Measurements from ENCODE around the gene SLC38A10. TPM values are rescaled to one million over a fixed set of nuclear protein-coding genes. Genes with fewer than 3 reads are reported as not detected.

Gene SLC38A10
- polyA plus RNA-seq, 1 of the 3 experiments (the other 2 are of a cell fraction) = 82.2 TPM

- H3K27ac ChIP-seq (ENCODE audit: low read depth in 2 of 2, low read length in 1 of 2) = no peak overlapping the region
- H3K36me3 ChIP-seq (replicated peaks in 1 of 2; ENCODE audit: control insufficient read depth in 1 of 2, insufficient read depth in 2 of 2, low read length in 1 of 2) = peaks cover 0 to 2% of the 10 kb centered on the region in 2 experiments
- WGBS (ENCODE audit: low lambda C conversion rate) = 92% methylated on average over 15 of the region's 18 CpGs
- POLR2A ChIA-PET = no interaction called here
- TF ChIP-seq IRF3 (IDR thresholded peaks at IDR 0.05; ENCODE audit: low read depth, low read length) (no peak), RXRA (IDR thresholded peaks at IDR 0.05; ENCODE audit: borderline replicate concordance, low read depth) (no peak), CTCF (IDR thresholded peaks at IDR 0.05) (no peak), ZBTB33 (IDR thresholded peaks at IDR 0.05; ENCODE audit: borderline replicate concordance, low read depth) (no peak), TAF1 (IDR thresholded peaks at IDR 0.05; ENCODE audit: borderline replicate concordance, low read depth, low read length) (no peak), NRF1 (IDR thresholded peaks at IDR 0.05; ENCODE audit: low read depth, low read length) (no peak), EZH2phosphoT487 (IDR thresholded peaks at IDR 0.05; ENCODE audit: borderline replicate concordance, low read depth) (no peak), REST (IDR thresholded peaks at IDR 0.05; ENCODE audit: low read depth, low read length) (no peak)
- peaks cover 7 to 10% of the 10 kb centered on the region in 2 experiments; a peak in 2 of 4 replicates for H3K4me1 ChIP-seq (ENCODE audit: control insufficient read depth in 1 of 2, insufficient read depth in 2 of 2, low read depth in 1 of 2, low read length in 1 of 2)
- no peak overlapping the region for H3K4me3 ChIP-seq (ENCODE audit: low read depth in 2 of 2, low read length in 1 of 2)
- no peaks in the 10 kb centered on the region for H3K9me2 ChIP-seq
- peaks cover 23% of the 10 kb centered on the region for H3K79me2 ChIP-seq (ENCODE audit: insufficient read depth)
- no peak for DNase-seq
- H3K9ac ChIP-seq = no peak overlapping the region
- H3K9me3 ChIP-seq = no peaks in the 10 kb centered on the region
- H3K27me3 ChIP-seq (ENCODE audit: insufficient read depth) = no peaks in the 10 kb centered on the region
- CTCF ChIA-PET = interaction anchor here (1.1 to 1.7 kb wide), 4 partner anchors 9 to 75 kb away, joined by 3 to 6 read pairs (median 5); no protein-coding TSS in a partner anchor
- H3K4me2 ChIP-seq = no peak overlapping the region
- H3F3A ChIP-seq (replicated peaks; ENCODE audit: insufficient read depth) = no peaks in the 10 kb centered on the region
- H2AFZ ChIP-seq (ENCODE audit: low read depth) = no peak overlapping the region
- H4K20me1 ChIP-seq (ENCODE audit: insufficient read depth) = no peaks in the 10 kb centered on the region
Observed at GRCh38 chr17:81217491-81217890, 77.6 kb downstream of the SLC38A10 start.

Measured in SK-N-SH (cell line).